NOMO-1 (cell line): ENCODE measurements around the gene C8A.

Experiments used
- DNase-seq, 2 experiments: peaks; one replicate each; lab custom pipeline; 2025; ENCODE audit not compliant: unreplicated experiment in 2 of 2; lab: John Stamatoyannopoulos, UW

Gene C8A

GRCh38 chr1:56922070-56922469 lies 67.5 kb downstream of the C8A start:
- DNase-seq, result peak; percentile 6 to 19

GRCh38 chr1:56922507-56922906 lies 67.9 kb downstream of the C8A start:
- DNase-seq, result no peak

- DNase-seq, result no peak
These were observed 68.6 kb downstream of the C8A start for GRCh38 chr1:56923201-56923600.

- no peak for DNase-seq
These were observed 69.5 kb downstream of the C8A start for GRCh38 chr1:56924116-56924515.

DNA sequence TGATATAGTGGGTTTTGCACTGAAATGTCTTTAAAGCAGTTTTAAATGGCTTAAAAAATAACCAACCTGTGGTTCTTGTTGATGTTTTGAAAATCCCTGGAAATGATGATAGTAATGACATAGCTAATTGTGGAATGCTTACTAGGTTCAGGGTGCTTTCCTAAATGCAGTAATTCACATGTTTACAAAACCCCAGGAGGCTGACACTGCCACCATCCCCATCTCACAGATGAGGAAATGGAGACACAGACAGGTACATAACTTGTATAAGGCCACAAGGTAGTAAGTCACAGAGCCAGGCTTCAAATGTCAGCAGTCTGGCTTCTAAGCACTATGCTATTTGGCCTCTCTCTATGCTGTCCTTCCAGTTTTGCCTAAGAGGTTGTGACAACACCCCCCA lies 70.6 kb downstream of the C8A start:
- DNase-seq, result no peak

GRCh38 chr1:56927171-56927570 lies 72.6 kb downstream of the C8A start:
- no peak for DNase-seq

GRCh38 chr1:56927986-56928385 lies 73.4 kb downstream of the C8A start:
- no peak for DNase-seq

DNA sequence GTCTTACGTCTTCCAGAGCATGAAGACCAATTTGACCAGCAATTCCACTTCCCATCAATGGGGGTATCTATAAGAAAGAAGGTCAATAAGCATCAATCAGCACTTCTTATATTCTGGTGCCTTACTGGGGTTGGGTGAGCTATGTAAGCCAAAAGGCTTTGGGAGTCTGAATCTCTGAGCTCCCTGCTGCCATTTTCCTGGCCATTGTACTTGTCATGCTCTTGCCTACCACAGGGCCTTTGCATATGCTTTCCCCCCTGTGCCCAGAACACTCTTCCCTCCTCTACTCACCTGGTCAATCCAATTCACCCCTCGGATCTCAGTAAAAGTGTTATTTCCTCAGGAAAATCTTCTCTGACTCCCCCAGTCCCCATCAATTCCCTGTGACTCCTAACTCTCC lies 74.9 kb downstream of the C8A start:
- DNase-seq, result no peak

GRCh38 chr1:56931211-56931610 lies 76.6 kb downstream of the C8A start:
- DNase-seq, result no peak

DNA sequence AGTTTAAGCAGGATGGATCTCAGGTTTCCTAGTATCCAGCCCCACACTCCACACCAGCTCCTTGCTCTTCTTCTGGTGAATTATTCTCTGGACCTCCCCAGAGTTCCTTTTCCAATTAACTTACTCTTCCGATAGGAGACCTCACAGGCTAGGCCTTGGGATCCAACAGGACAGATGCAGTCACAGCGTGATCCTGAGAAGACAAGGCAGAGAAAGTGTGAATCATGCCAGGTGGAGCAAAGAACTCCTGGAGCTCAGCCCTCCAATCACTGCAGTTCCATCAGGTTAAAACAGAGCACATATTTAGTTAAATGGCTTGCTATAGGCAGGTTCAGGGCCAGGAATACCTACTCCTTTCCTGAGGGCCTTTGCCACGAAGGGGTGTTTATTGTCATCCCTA lies 77.1 kb downstream of the C8A start:
- DNase-seq, result no peak

DNA sequence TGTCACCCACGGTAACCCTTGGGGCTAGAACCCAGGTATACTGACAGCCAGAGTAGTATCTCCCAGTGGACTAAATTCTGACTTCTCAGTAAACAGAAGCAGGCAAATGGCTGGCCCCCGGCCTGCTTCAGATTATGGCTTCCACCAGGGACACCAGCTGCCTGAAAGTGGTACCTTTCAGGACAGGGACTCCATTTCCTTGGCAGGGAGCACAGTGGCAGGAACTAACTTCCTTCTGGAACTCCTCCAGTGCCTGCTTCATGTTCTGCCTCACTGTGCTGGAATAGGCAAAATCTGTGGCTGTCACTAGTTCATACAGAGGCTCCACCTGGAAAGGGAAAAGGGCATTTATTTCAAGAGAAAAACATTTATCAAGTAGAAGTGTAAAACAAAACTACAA lies 78.6 kb downstream of the C8A start:
- DNase-seq, result no peak

DNA sequence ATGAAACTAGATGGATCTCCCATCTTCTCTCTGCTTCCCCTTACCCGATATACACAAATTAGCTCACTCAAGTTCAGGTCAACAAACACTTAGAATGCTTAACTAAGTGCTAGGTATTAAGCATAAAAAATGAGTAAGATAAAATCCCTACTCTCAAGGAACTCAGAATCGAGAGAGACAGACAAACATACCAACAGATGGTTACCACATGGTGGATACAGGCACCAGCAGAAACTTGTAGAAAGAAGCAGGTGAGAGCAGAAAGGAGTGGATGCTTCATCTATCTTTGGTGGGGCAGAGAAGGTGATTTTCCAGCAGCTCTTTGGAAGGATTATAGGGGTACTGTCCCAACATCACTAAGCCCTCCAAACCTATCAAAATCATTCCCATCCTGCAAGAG lies 79.0 kb downstream of the C8A start:
- DNase-seq, result no peak

DNA sequence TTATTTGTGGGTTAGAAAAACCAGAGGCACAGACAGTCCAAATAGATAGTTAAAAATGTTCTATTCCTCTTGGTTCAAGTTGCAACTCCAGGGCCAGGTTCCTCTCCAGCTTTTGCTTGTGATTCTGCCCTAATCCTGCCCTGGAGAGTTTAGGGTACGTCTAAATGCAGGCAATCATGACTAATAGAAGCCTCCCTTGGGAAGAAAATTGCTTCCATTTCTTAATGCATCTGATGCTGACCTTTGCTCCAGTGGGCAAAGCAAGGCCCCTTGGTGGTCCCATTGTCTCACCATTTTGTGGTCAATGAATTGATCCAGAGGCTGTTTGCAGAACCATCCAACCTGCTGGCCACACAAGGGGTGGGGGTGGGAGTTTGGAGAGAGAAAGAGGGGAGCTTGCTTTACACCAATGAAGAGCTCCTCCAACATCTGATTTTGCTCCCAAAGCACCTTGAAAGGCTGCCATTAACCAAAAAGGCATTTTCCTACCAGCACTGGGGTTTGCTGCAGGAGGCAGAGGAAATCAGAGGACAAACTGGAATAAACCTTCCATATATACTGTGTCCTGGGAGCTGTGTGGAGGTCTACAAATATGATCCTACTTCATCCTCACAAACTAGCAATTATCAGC lies 79.9 kb downstream of the C8A start:
- DNase-seq, result no peak

DNA sequence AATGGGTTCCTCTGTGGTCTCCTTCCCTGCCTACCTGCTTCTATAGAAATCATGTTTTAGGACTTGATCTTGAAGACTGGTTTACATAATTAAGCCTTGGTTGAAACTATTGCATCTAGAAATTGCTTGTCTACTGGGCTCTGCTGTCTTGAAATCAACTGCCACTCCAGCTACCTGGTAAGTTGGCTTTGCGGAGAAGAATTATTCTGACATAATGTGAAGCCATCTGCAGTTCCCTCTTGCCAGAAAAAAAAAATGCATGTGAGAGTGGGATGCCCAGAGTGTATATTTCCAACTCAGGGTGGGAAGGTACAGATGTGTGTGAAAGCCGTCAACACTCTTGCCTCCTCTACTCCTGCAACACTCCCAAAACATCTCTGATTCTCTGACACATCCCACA lies 84.0 kb downstream of the C8A start:
- DNase-seq, result no peak

GRCh38 chr1:56939209-56939608 lies 84.6 kb downstream of the C8A start:
- DNase-seq, result no peak

- no peak for DNase-seq
These were observed 85.4 kb downstream of the C8A start for GRCh38 chr1:56940039-56940438.

GRCh38 chr1:56948403-56949023 lies 93.9 kb downstream of the C8A start:
- DNase-seq, result peak; percentile 16 to 58

GRCh38 chr1:56952501-56952900 lies 97.9 kb downstream of the C8A start:
- no peak for DNase-seq

DNA sequence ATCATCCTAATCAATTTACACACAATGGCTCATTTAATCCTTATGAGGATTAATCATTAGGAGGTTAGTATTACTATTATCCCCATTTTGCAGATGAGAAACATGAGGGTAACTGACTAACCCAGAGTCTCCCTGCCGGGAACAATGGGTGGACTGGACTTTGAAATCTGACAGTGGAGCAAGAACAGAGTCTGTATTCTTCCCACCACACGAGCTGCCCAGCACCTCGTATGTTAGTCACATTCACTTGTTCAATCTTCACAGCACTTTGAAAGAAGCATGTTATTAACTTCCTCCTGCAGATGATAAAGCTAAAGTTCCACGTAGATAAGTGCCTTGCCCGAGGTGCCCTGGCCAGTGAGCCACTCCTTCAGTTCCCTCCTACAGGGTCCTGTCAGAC lies 98.8 kb downstream of the C8A start:
- DNase-seq, result no peak

DNA sequence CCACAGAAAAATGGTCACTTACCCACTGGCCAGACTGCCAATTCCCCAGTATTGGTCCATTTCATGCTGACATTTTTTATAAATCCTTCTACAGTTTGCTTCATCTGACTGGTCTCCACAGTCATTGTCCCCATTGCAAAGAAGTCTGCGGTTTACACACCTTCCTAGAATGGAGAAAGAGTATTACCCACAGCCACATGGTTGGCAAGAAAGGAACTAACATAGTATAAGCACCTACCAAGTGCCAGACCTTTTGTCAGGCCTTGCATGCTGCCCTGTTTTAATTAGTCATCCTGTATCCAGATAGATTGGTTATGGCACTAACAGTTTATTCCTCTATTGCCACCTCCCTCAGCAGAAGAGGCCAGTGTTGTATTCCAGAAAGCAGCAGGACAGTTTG lies 100.1 kb downstream of the C8A start:
- DNase-seq, result peak in 1 of 2 experiments; percentile 1

DNA sequence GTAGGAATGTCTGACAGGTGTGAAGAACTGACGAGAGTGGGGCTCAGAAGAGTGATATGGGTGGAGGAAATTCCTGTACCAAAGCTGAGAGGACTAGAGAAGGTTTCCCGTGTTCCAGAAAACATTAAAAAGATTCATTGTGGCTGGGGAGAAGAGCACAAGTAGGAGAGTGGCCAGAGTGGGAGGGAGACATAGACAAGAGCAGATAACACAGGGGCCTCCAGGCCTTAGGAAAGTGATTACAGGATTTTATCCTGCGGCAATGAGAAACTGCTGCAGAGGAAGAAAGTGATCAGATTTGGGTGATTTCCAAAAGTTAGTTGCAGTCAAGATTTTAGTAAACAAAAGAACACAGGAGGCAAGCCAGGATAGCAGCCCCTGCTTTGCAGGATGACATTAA lies 103.3 kb downstream of the C8A start:
- DNase-seq, result no peak

DNA sequence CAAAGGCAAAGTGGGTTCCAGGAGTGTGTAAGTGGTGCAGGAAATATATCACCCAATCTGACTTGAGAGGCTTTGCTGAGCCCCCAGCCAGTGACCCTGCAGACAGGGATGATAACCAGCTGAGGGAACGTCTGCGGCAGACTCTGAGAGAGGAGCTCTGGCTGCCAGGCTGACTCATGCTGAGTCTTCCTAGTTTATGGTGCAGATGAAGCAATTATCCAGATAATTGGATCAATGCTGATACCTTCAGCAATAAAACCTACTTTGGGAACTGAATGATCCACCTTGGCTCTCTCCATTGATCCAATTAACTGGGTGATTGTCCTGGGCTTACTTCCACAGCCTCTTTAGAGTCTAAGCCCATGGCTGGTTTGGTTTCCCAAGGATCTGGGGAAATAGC lies 103.9 kb downstream of the C8A start:
- DNase-seq, result no peak

GRCh38 chr1:56961426-56961825 lies 106.8 kb downstream of the C8A start:
- no peak for DNase-seq
